Stimulated activated CD4-positive, alpha-beta T cell treated with anti-CD3 and anti-CD28 coated beads, TNF-alpha, amount 100 ng/mL, for 24 hours (primary cell): ENCODE measurements around the gene FXYD3.
"Not testable (repeated sequence)": the region's sequence is repeated elsewhere in the genome, so short reads cannot be mapped to it uniquely, and the experiment has no call there.

Experiments used
- DNase-seq, 3 experiments: peaks; one replicate each; pipeline ENCODE4 v3.0.0-alpha.2; 2020; ENCODE audit warnings: low read depth in 3 of 3

FXYD3 gene

DNA sequence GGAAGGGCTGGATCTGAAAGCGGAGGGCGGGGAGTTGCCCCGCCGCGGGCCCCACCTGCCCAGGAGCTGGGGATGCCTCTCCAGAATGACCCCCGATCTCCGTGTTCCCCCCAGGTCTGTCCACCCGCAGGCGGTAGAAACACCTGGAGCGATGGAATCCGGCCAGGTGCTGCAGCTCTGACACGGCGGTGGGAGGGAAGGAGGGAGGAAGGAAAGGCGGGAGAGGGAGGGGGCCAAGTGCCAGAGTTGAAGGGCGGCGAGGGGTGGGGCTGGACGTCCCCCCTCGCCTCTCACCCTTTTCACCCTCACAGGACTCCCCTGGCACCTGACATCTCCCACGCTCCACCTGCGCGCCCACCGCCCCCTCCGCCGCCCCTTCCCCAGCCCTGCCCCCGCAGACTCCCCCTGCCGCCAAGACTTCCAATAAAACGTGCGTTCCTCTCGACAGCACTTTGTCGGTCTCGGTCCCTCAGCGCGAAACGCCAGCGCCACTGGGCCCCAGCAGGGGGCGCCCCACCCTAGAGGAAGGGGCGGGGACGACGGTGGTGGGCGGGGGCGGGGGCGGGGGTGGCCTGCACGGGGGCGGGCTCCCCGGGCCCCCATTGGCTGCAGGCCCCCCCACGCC, 27.1 kb downstream of the FXYD3 start:
- DNase-seq, result peak in 2 of 3 experiments; percentile 47 to 63

DNA sequence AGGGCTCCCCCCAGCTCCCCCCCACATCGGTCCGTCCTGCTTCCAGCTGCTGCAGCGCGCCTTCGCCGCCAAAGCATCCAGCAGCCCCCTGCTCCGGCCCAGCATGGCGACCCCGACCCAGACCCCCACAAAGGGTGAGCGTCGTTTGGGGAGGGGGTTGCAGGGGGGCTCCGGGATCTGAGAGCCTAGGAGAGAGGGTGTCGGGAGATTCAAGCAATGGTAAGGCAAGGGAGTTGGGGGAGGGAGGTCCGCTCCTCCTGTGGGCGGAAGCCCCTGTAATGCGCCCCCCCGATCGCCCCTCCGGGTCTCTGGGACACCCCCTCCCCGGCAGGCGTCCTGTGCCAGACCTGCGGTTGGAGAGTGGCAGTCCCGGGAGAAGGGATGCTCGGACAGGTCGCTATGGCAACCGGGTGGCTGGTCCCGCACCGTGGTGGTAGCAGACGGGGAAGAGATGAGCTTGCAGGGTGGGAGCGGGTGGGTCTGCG, 27.6 kb downstream of the FXYD3 start, which contains the start of gene FXYD7:
Gene FXYD7, plus strand, starts transcription at position 25 of the 485 bp plus-strand sequence. Its CDS starts 79 bp downstream, at position 104.
- no peak for DNase-seq

DNA sequence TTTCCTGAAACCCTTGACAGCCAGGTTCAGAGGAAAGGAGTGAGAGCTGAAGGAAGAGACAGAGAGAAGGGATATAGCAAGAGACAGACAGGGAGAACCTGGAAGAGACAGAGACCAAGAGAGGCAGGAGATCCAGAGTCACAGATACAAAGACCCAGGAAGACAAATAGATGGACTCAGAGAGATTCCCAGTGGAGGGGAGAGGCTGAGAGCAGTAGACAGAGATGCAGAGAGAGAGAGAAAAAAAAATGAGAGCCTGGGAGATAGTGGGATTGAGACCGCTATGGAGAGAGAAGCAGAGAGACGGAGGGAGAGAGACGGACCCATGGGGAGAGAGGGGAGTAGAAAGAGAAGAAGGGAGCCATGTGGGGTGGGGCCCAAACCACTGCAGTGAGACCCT, 28.2 kb downstream of the FXYD3 start:
- no peak for DNase-seq

DNA sequence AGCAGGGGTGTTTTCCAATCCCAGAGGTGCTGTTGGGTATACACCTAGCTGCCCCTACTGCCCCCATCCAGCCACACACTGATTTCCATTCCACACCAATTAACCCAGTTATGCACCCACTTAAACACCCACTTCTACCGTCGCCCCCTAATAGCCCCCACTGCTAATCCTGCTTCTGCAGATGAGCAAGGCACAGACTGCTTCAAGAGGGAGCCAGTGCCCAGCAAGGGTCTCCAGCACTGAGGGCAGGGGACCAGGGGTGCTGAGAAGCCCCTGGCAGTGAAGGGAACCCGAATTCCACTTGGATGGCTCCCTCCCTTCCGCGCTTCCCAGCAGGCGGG, 28.6 kb downstream of the FXYD3 start:
- DNase-seq, result no peak

DNA sequence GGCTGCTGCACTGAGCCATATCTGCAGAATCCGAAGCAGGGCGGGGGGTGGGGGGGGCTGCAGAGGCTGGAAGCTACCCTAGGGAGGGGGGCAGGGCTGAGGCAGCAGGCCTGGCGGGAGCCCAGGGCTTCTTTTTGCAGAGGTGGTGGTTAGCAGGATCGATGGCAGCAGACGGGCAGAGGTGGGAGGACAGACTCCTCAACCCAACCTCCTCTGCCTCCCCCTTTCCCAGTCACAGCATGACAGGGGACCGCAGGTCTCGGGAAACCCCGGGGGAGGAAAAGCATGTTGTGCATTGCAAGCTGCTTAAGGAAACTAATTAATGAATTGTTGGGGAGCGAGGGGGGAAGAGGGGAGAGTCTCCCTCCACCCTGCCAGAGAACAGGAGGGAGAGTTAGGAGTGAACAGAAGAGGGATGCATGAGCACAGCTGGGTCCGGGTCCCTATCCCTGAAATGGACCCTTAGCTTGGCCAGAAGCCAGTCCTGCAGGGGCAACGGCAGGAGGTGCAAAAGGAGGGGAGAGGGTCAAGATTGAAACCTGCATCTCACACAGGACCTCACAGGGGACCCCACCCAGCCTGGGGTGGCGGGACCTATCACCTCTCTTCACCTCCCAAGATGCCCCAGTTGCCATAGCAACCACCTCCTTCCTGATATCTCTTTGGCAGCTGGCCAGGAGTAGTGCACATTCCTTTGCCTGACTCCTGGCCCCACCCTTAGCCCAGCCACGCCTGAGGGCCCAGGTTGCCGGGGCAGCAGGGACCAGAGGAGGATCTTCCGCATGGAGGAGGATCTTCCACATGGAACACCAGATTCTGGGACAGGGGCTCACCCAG, 29.2 kb downstream of the FXYD3 start:
- DNase-seq, result no peak

DNA sequence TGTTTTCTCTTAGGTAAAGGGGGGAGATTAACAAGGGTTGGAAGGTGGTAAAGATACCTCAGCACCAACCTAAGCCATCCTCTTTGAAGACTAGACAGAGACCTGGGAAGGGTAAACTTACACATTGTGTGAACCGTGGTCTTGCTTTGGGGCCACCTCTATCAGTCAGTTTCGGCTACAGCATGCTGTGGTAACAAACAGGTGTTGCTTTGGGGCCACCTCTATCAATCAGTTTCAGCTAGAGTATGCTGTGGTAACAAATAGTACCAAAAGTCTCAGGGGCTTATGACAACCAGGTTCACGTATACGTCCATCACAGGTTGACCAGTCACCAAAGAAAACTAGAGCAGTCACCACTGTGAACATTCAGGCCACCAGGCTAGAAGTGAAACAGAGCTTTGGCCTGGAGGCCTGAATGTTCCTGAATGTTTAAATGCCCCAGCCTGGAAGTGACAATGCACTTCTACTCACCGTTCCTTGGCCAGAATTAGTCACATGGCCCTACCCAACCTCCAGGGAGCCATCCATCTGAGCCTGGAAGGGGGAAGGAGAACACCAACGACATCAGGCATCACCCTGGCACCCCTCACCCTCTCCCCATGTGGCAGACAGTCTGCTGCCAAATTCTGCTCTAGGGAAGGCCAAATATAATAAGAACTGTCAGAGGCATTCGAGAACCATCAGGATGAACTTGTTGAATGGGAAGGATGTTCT, 31.3 kb downstream of the FXYD3 start:
- DNase-seq, result no peak

DNA sequence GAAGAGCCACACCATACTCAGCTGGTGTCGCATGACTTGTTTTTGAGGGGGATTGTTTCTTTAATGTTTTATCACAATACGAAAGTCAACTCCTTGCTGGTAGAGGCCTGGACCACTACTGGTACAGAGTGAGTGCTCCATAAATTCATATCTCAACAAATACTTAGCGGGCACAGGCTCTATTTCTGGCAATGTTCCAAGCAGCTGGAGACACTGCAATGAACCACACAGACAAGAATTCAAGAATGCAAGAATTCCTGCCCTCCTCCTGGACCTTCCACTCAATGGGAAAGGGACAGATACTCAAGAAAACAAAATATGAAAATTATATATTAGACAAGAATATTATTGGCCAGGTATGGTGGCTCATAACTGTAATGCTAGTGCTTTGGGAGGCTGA, 33.8 kb downstream of the FXYD3 start:
- no peak for DNase-seq

DNA sequence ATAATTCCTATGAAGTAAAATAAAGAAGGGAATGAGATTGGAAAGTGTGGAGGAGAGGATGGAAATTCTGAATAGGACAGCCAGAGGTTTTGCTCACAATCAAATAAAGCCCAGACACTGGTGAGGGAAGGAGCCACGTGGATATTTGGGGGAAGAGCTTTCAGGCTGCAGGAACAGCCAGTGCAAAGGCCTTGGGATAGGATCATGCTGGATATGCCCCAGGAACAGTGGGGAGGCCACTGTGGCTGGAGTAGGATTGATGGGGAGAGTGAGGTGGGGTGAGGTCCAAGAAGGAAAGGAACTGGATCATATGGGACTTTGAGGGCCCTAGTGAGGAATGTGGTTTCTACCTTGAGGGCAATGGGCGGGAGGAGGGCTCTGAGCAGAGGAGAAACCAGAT, 34.8 kb downstream of the FXYD3 start:
- no peak for DNase-seq

DNA sequence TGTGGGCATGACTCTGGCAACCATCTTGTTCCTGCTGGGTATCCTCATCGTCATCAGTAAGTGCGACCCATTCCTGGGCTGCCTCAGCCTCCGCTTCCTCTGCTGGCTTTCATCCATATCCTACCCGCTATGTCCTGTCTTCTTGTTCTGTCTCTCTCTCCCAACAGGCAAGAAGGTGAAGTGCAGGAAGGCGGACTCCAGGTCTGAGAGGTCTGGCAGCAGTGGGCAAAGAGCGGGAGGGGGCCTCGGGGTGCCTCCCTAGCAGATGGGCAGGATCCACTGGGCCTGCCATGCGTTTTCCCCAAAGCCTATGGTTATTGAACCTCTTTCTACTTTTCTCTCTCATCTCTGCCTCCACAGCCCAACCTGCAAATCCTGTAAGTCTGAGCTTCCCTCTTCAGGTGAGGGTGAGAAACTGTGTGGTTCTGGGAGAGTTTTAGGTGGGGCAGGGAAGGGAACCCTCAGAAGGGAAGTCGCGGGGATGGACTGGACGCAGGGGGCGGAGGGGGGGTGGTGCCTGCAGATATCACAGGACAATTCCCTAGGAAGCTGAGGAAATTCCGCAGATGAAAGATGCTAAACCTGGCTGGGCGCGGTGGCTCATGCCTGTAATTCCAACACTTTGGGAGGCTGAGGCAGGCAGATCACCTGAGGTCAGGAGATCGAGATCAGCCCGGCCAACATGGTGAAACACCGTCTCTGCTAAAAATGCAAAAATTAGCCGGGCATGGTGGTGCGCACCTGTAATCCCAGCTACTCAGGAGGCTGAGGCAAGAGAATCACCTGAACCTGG, 35.8 kb downstream of the FXYD3 start:
- DNase-seq, result no peak

DNA sequence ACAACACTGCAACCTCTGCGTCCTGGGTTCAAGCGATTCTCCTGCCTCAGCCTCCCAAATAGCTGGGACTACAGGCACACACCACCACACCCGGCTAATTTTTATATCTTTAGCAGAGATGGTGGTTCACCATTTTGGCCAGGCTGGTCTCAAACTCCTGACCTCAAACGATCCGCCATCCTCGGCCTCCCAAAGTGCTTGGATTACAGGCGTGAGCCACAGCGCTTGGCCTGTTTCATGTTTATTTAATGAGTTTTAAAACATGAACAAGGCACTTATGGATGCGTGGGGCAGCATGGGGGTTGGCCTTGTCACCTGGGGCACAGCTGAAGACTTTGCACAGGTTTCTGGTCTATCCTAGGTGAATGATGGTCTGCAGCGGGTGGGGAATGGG, 37.5 kb downstream of the FXYD3 start:
- not testable (repeated sequence) for DNase-seq

DNA sequence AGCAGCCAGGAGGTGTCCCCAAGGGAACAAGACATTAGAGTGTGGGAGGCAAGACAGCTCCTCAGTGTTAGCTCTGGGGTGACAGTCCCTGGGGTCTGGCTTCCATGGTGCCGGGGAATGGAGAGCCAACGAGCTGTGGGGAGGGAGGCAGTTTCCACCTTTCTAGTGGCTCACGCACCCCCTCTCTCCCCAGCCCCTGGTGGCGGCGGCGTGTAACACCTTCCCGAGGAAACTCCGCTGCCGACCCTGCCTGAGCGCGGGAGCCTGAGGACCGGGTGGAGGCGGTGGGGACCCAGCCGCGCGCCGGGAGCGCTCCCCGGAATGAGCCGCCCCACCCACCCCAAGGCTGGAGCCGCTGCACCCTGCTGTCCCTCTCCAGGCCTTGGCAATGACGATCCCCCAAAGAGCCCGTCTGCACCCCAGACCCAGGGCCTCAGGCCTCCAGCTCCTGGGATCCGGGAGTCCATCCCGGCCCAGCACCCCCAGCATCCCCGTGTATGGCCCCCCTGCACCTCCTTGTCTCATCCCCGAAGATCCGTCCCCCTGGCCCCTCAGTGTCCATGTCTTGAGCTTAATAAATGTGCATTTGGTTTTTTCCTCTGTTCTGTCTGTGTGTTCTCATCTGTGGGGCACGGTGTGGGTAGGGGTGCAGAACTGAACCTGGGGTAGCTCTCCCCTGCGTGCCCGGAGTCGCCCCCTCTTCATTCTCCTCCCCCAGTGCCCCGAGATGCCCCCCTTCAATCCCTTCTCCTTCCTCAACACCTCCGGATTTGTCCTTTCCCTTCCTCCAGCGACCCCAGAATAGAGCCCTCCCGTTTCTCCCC, 38.3 kb downstream of the FXYD3 start:
- DNase-seq, result peak; percentile 66 to 81 (median 68)

DNA sequence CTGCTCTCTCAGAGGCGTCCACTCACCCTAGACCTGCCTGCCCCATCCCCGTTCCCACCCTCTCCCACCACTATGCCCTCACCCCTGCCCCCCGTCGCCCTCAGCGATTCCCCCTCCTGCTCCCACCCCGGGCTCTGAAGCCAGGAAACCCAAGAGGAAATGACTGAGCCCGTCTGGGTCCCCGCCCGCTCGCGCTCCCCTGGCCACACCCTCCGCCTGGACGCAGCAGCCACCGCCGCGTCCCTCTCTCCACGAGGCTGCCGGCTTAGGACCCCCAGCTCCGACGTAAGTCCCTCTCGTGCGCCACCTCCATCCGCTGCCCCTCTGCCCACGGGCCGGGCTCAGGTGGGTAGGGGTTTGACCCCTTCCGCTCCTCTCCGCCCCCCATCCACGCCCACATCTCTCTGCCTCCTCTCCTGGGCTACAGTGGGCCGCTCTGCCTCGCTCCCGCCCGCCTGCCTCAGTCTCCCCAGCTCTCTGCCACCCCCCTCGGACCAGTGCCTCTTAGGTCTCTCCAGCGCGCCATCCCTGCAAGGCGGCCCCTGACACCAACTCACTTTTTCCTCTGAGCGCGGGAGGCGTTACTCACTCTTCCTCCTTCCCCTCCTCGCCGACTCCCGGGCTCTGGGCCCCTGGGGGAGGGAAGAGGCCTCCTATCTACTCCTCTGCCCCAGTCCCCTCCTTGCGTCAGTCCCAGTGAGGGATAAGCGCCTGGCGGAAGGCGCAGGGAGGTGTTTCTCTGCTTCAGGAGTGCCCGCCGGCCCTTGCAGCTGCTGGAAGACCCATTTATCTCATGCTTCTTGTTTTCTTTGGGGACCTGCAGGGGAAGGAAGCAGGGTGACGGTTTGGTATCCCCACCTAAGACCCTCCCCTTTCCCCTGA, 39.1 kb downstream of the FXYD3 start, which contains the start of gene FXYD5:
Gene FXYD5, plus strand, starts transcription at position 211 of the 882 bp plus-strand sequence. CDS start 816 bp downstream, outside the sequence.
- peak; percentile 72 to 88 (median 81) for DNase-seq

DNA sequence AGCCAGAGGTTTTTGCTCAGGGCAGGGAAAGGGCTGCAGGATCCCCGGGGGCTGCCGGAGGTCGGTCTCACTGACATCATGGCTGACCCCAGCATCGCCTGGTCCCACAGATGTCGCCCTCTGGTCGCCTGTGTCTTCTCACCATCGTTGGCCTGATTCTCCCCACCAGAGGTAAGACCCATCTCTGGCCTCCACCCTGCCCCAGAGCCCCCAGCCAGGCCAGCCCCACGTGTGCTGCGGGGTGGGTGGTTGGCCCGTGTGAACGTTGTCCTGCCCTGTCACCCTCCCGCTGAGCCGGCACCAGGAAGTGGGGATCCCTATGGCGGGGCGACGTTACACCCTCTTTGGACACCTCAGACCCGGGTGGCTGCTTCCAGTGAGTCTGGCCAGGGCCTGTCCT, 39.8 kb downstream of the FXYD3 start:
- DNase-seq, result peak in 1 of 3 experiments; percentile 48

DNA sequence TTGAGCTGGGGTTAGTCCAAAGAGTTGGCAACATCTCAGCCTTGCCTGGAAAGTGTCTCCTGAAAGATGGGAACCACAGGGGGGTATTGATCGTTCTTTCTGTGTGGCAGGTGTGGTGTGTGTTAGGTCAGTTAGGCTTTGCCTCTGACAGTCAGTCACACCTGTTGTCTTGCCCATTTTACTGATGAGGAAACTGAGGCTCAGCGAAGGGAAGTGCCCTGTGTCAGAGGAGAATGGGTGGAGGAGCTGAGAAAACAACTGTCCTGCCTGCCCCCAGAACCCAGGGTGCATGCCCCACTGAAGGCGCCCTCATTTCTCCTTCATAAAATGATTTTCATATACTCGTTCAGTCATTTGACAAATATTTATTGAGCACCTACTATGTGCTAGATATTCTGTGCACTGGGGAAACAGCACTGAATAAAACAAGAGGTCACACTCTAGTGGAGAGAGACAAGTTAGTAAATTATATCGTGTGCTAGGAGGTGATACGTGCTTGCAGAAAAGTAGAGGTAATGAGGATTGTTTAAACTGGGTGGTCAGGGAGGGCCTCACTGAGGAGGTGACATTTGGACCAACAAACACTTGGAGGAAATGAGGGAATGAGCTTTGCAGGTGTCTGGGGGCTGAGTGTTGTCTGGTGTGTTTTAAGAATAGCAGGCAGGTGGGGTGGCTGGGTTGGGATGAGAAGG, 40.5 kb downstream of the FXYD3 start:
- DNase-seq, result no peak

DNA sequence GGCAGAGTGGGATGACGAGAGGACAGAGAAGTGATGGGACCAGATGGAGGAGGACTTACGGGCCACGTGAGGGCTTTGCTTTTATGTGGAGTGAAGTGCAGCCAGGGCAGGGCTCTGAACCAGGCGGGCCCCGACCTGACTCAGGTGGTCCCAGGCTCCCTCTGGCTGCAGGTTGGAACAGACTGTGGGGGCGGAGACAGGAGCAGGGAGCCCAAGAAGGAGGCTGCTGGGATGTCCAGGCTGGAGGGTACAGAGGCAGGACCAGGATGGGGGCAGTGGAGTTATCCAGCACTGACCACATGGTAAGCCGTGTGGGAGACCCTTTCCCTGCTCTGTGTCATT, 41.0 kb downstream of the FXYD3 start:
- DNase-seq, result no peak

DNA sequence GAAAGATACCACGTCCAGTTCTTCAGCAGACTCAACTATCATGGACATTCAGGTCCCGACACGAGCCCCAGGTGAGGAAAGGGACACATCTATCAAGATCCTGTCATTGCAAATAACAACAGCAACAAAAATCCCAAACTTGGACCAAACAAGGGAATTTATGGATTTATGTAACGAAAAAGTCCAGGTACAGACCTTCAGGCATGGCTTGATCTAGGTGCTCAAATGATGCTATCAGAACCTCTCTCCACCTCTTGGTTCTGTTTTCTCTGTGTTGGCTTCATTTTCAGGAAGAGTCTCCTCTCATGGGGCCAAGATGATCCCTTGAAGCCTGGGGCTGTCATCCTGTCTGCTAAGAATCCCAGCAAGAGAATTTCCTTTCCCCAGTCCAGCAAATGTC, 41.8 kb downstream of the FXYD3 start:
- no peak for DNase-seq

DNA sequence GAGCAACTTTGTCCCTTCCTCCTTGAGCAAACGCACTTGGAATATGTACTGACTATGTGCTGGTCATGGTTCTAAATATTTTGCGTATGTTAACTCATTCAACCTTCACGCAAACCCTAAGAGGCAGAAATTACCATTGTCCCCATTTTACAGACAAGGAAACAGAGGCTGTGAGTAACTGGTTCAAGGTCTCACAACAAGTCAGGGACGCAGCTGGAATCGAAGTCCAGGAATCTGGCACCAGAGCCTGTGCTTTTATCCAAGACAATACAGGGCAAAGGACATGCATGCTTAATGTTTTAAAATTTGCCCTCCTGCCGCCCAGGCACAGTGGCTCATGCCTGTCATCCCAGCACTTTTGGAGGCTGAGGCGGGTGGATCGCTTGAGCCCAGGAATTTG, 44.0 kb downstream of the FXYD3 start:
- DNase-seq, result no peak

DNA sequence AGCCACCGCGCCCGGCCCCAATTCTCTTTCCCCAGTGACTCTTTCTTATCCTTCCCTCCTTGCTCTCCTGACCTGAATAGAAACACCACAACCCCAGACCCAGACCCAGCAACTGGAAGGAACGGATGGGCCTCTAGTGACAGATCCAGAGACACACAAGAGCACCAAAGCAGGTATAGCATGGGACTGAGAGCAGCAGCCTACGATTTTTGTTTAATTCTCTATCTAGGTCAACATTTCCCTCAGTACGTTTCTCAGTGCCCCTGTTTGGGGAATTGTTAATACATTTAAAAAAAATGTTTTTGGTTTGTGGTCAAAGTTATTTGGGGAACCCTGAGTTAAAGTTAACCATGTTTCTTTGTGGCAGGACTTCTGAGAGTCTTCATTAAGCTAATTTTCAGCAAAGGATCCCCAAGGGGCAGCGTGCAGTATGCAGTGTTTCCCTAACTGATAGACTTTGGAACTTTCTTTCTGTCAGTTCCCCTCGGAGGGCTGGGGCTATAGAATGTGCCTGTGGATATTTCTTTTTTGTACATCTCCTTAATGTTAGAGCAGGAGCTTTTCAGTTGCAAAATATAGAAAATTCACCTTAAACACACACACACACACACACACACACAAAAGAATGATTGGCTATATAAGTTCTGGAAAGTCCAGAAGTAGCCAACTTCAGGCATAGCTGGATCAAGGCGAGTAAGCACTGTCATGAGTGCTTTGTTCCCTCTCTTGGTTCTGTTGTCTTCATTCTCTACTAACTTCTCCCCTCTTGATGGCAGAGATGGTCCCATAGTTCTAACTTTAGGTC, 45.2 kb downstream of the FXYD3 start:
- DNase-seq, result no peak

DNA sequence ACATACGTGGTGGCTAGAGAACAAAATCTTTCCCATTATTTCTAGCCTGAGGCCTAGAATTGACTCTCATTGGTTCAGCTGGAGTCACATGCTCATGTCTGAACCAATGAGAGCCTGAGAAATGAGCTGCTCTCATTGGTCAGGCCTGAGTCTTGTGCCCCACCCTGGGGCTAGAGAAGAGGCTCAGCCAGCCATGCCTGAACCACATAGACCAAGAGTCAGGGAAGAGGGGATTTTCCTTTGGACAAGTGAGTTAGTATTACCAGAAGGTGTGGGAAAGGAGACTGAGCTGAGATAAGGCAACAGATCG, 45.8 kb downstream of the FXYD3 start:
- no peak for DNase-seq
